Measurements from ENCODE around the gene CSNK1G1. TPM values are rescaled to one million over a fixed set of nuclear protein-coding genes. Genes with fewer than 3 reads are reported as not detected.

CSNK1G1 gene
- total and polyA plus RNA-seq, 2 of the 8 experiments (the other 6 are each of a cell fraction or from before 2014, with no cell fraction given) = 6.0 to 12.9 TPM

DNA sequence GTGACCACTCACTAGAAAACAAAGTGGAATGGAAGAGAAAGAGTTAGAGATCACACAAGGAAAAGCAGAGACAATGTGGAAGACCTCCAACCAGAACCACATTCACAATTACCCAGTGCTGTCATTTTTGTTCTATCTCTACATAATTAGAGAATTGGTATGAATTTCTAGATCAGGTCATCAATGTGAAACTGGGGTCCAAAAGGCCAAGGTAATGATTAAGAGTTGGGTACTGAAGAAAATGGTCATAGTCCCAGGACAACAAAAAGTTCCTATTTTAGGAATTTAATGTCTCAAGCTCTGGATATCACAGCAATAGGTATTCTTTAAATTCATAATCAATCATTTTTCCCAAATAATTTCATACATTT lies 108.5 kb downstream of the CSNK1G1 start:
- Histone ChIP-seq H3K23me2 (ENCODE audit: low read depth, low read length) (no peaks in the 10 kb centered on the region), H3K56ac (replicated peaks; ENCODE audit: insufficient read length, low read depth, low read length) (no peak overlapping the region), H3K9ac (replicated peaks in 1 of 4; ENCODE audit: extremely low read depth in 1 of 4, low read depth in 3 of 4, low read length in 3 of 4) (no peak overlapping the region), H4K20me1 (replicated peaks in 1 of 2; ENCODE audit: control insufficient read depth in 1 of 2, insufficient read depth in 2 of 2, low read length in 2 of 2) (no peaks in the 10 kb centered on the region), H4K8ac (ENCODE audit: extremely low read depth, insufficient read depth, low read length) (no peak overlapping the region), H3K4me1 (replicated peaks in 1 of 4; ENCODE audit: control insufficient read depth in 3 of 4, insufficient read depth in 4 of 4, low read length in 3 of 4) (peaks cover 0 to 12% (median 5%) of the 10 kb centered on the region in 4 experiments; a peak in 5 of 7 replicates), H2BK20ac (ENCODE audit: low read length) (no peak overlapping the region), H3K4me3 (ENCODE audit: extremely low read depth in 1 of 4, insufficient read depth in 2 of 4, low read depth in 3 of 4, low read length in 4 of 4) (no peak overlapping the region), H2BK120ac (replicated peaks; ENCODE audit: low read depth, low read length) (no peak overlapping the region), H2AFZ (ENCODE audit: low read length) (no peak overlapping the region), H3K14ac (ENCODE audit: insufficient read length) (no peak overlapping the region), H3K18ac (ENCODE audit: extremely low read depth, low read length) (no peak overlapping the region), H3K79me2 (ENCODE audit: control insufficient read depth in 1 of 2, insufficient read depth in 2 of 2, low read length in 2 of 2) (no peaks in the 10 kb centered on the region), H2BK12ac (ENCODE audit: low read depth, low read length) (no peak overlapping the region), H3K4ac (replicated peaks; ENCODE audit: insufficient read length, low read depth, low read length) (no peak overlapping the region), H3K9me3 (ENCODE audit: insufficient read depth in 2 of 2, low read depth in 1 of 2, low read length in 1 of 2) (no peaks in the 10 kb centered on the region), H3K27ac (ENCODE audit: low read depth, low read length) (peak overlapping the region; percentile 40; the same call in 1 of the 2 replicates), H3K79me1 (ENCODE audit: low read depth, low read length) (no peaks in the 10 kb centered on the region; the same call in 1 of the 2 replicates), H4K91ac (replicated peaks; ENCODE audit: insufficient read length, low read length) (no peak overlapping the region), H2AK5ac (ENCODE audit: low read depth, low read length) (no peak overlapping the region), H2BK15ac (ENCODE audit: low read length) (no peak overlapping the region), H3K27me3 (replicated peaks in 1 of 4; ENCODE audit: control insufficient read depth in 3 of 4, extremely low read depth in 1 of 4, insufficient read depth in 3 of 4, low read length in 3 of 4) (no peaks in the 10 kb centered on the region), H3K4me2 (ENCODE audit: insufficient read depth in 1 of 2, low read depth in 2 of 2, low read length in 2 of 2) (no peak overlapping the region), H3K23ac (ENCODE audit: insufficient read length) (no peak overlapping the region), H3K36me3 (ENCODE audit: control insufficient read depth in 2 of 4, insufficient read depth in 4 of 4, low read length in 3 of 4) (no peaks in the 10 kb centered on the region), H4K5ac (ENCODE audit: insufficient read length, low read depth, low read length) (no peak overlapping the region), H2BK5ac (ENCODE audit: low read depth, low read length) (no peak overlapping the region)
- ChIA-PET CTCF (ENCODE audit: partially characterized antibody) (interaction anchor here (0.8 to 1.2 kb wide), 2 partner anchors 9 to 40 kb away, joined by 3 read pairs; no protein-coding TSS in a partner anchor), POLR2A (ENCODE audit: partially characterized antibody) (interaction anchor here (1.0 to 1.4 kb wide), 2 partner anchors 10 to 23 kb away, joined by 3 read pairs; no protein-coding TSS in a partner anchor)
- DNase-seq (ENCODE audit: low read depth in 1 of 2, low spot score in 2 of 2) = no peak
- TF ChIP-seq SIN3A (conservative IDR thresholded peaks at IDR 0.05 in 1 of 2, IDR thresholded peaks at IDR 0.05 in 1 of 2; ENCODE audit: low read depth in 1 of 2, low read length in 2 of 2) = no peak
- no peak for TF ChIP-seq PHF8 (conservative IDR thresholded peaks at IDR 0.05; ENCODE audit: low read depth, low read length)
- no peak for TF ChIP-seq BCL11A (IDR thresholded peaks at IDR 0.05; ENCODE audit: low read depth in 2 of 2, low read length in 2 of 2)
- no peak for FAIRE-seq
